ENCODE data around the gene TMEM87A.
A peak's percentile ranks its signal among the peaks of the same experiment; 100 is the strongest.
"Not testable (repeated sequence)": the region's sequence is repeated elsewhere in the genome, so short reads cannot be mapped to it uniquely, and the experiment has no call there.

TMEM87A gene

DNA sequence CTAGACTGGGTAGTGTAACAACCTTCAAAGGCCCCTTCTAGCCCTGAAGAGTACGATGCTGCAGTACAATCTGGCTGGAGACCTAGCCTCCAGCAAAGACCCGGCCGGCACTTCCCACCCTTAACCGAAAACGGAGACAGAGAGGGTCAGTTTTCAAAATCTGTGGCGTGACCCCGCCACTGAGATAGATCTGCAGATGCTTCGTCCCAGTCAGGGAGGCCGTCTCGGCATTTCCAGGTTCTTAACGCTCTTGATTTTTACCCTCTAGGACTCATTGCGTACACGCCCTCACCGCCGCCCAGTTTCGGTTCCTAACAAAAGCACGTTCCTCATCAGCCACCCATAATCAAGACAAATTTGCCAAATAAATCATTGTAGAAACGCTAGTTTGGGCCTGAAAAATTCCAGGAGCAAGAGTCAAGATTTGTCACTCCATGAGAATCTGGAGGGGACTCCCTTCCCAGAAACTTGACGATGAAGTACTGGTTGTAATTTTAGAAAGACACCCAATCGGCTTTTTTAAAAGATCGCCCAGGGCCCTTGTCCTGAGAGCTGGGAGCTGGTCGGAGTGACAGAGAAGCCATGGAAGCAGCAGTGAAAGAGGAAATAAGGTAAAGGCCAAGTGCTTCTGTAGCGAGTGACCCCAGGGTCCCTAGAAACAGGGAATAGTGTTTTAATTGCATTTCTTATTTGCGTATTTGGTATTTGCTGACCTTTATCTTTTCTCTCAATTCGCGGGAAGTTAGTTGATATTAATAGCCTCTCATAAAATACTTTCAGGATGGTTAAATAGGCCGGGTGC lies 868 bp upstream of the TMEM87A start:
- DNase-seq (ENCODE audit: extremely low read depth in 1 of 2, low read depth in 1 of 2): peak; percentile 16 to 43

DNA sequence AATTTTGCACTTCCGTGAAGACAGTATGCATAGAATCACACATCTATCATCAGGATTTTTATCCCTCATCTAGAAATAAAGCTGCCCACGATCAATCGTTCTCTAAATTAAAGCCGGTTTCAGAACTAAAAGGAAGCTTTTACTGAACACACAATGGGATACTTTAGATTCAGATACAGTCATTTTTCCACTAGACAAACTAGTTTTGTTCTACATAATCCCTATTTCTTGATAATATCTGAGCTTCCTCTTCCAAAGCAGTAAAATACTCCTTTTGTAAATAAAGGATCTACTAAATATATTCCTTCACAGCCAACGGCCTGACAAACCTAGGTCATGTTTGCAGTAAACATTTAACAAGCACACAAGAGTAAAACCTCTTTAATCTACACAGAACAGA lies 2.2 kb downstream of the TMEM87A start:
- no peak for DNase-seq (ENCODE audit: extremely low read depth in 1 of 2, low read depth in 1 of 2)

DNA sequence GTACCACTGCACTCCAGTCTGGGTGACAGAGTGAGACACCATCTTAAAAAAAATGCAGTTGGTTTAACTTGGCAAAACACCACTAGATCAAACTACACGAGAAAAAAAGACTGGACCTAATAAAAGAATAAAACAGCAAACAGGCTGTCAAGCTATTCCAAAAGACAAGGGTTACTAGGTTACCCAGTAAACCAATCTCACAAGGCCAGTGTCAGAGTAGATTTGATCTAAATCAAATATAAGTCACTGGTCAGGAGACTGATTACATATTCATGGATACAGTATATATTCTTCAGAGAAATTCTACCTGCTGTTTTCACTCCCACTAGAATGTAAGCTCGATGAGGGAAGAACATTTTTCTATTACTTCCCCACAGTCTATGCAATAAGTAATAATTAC lies 2.7 kb downstream of the TMEM87A start:
- DNase-seq (ENCODE audit: extremely low read depth in 1 of 2, low read depth in 1 of 2): no peak

DNA sequence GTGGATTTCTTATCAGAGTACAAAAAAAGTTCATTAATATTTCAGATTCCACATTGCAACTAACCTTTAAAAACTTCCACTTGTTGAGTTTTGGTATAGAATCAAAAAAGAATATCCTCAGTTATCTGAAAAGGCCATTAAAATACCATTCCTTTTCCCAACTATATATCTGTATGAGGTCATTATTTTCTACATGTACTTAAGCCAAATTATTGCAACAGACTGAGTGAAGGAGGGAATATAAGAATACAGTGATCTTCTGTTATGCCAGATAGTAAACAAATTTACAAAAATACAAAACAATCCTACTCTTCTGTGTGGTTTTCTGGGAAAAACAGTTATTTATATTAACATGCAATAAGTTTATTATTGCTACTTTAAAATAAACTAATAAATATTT lies 5.9 kb downstream of the TMEM87A start:
- DNase-seq (ENCODE audit: extremely low read depth in 1 of 2, low read depth in 1 of 2): no peak

DNA sequence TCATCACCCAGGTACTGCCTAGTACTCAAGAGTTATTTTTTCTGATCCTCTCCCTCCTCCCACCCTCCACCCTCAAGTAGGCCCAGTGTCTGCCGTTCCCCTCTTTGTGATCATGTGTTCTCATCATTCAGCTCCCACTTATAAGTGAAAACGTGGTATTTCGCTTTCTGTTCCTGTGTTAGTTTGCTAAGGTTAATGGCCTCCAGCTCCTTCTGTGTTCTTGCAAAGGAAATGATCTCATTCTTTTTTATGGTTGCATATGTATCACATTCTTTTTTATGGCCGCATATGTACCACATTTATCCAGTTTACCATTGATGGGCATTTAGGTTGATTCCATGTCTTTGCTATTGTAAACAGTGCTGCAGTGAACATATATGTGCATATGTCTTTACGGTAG lies 8.4 kb downstream of the TMEM87A start:
- no peak for DNase-seq (ENCODE audit: extremely low read depth in 1 of 2, low read depth in 1 of 2)

DNA sequence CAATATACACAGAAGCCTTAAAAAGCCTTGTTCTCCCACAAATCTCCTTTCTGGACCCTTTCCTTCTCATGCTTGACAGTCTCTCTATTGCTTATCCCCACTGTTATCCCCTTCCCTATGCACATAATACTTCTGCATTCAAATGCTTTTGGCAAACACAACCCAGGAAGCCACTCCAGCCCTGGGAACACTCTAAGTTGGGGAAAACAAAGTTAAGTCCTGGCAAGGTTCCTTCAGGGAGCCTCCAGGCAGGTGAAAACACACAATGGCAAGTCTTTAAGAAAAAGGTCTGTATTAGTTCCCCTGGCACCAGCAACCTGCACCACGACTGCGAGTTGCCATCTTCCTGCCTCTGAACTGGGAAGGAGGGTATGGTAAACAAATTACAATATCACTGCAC lies 19.9 kb downstream of the TMEM87A start:
- no peak for DNase-seq (ENCODE audit: extremely low read depth in 1 of 2, low read depth in 1 of 2)

DNA sequence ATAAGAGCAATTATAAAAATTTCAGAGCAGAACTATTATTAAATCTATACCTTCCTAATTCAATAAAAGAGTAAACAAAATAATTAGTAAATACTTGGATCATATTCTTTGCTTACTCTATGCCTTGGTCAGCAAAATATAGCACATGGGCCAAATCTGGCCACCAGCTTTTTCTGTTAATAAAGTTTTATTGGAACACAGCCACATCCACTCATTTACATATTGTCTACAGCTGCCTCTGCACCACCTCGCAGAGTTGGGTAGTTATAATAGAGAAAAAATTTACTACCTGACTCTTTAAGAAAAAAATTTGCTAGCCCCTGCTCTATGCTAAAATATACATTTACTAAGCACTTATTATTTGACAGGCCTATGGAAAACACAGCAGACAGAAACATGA lies 32.4 kb downstream of the TMEM87A start:
- no peak for DNase-seq (ENCODE audit: extremely low read depth in 1 of 2, low read depth in 1 of 2)

DNA sequence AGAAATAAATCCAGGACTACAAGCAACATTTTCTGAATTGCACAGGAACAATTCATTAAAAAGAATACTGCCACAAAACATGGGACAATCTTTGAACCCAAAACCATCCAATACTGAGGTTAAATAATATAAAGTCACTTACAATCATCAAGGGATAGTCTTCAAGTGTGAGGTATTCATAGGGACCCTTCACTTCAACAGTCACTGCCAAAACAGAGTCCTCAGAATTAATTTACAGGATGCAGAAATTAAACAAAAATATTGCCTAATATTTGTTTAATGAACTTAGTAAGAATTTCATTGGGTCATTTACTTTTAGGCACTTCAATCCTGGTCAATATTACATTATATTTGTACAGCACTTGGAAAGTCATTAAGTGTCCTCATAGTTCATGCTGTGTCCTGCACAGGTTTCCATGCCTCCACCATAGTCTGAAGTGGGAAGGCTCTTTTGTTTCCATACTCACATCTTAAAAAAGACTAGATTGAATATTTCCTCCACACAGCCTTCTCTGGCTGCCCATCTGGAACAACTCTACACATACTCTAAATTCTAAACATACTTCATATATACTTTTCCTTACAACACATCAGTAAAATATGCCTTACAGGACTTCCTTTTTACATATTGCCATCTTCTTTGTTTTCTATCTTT lies 33.6 kb downstream of the TMEM87A start:
- DNase-seq (ENCODE audit: extremely low read depth in 1 of 2, low read depth in 1 of 2): no peak

DNA sequence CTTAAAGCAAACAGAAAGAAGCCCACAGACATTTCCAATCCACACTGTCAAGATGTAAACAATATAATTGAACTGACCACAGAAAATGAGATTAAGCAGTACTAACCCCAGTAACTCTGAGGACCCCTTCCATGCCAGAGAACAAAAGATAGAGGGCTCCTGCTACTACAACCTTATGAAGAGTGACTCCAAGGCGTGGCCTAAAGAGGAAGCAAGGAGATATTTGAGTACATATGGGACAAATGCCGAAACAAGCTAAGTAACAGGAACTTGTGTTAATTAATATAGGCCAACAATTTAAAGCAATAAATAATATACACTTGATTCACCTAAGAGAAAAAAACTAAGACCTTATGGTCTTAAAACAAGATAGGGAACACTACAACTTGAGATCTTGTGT lies 40.1 kb downstream of the TMEM87A start:
- no peak for DNase-seq (ENCODE audit: extremely low read depth in 1 of 2, low read depth in 1 of 2)

DNA sequence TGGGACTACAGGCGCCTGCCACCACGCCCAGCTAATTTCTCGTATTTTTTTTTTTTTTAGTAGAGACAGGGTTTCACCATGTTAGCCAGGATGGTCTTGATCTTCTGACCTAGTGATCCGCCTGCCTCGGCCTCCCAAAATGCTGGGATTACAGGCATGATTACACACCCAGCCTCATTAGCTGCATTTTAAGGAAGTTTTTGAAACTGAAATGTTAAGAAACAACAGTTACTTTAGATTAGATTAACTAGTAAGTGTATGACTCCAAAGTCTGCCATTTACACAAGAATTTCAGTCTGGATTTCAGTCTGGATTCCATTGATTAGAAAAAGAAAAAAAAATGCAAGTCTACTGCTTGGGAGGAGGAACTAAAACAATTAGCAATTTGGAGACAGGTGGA lies 40.6 kb downstream of the TMEM87A start:
- DNase-seq (ENCODE audit: extremely low read depth in 1 of 2, low read depth in 1 of 2): no peak

DNA sequence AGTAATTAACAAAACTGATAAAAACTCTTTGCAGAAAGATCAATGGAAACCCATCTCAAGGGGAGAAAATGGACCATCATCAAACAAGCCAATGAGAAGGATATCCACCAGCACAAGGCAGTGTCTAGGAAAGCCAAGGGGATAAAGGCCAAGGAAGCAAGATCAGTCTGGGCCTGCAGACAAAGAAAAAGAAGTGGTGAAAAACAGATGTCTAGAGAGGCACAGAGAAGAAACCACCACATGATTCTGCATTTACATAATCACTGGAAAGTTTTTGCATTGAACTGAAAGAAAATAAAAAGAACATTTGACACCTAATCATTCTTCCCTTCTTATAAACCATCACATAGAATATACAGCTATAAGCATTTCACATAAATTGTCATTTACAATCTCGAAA lies 42.1 kb downstream of the TMEM87A start:
- no peak for DNase-seq (ENCODE audit: extremely low read depth in 1 of 2, low read depth in 1 of 2)

DNA sequence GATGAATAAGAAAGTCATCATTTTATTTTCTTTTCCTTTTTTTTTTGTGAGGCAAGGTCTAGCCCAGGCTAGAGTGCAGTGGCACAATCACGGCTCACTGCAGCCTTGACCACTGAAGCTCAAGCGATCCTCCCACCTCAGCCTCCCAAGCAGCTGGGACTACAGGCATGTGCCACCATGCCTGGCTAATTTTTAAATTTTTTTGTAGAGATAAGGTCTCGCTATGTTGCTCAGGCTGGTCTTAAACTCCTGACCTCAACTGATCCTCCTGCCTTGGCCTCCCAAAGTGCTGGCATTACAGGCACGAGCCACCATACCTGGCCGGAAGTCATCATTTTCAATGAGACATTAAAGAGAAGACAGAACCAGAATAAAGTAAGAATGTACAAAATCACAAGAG lies 44.3 kb downstream of the TMEM87A start:
- not testable (repeated sequence) for DNase-seq (ENCODE audit: extremely low read depth in 1 of 2, low read depth in 1 of 2)

DNA sequence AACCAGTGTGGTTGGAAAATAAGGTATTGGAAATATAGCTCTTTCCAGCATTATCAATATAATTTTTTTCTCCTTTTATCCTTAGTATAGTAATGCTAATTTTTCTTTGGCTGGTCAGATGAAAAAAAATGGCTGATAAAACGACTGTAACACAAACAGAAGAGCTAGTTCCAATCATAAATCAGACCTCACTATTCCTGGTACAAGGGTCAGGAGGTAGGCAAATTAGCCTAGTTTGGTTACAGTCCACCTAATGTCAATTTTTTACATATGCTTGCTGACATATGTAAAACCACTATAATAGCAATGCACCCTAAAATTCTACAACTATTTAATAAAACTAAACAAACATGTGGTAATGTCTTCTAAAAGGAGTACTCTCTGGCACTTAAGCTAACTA lies 45.2 kb downstream of the TMEM87A start:
- DNase-seq (ENCODE audit: extremely low read depth in 1 of 2, low read depth in 1 of 2): no peak

DNA sequence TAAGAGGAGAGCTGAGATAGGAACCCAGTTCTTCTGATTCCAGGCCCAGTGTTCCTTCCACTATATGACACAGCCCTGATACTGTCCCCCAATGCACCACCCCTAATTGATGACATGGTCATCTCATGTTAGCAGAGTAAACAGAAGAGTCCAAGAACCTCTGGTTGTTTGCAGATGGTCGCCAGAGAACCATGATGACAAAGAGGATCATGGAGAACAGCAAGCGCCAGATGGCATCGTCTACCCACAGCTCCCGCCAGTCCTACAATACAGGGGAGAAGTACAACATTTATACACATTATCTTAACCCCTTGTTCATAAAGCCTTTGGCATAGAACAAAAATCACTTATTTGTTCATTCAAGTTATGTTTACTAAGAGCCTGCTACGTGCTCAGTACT lies 46.6 kb downstream of the TMEM87A start:
- DNase-seq (ENCODE audit: extremely low read depth in 1 of 2, low read depth in 1 of 2): no peak

DNA sequence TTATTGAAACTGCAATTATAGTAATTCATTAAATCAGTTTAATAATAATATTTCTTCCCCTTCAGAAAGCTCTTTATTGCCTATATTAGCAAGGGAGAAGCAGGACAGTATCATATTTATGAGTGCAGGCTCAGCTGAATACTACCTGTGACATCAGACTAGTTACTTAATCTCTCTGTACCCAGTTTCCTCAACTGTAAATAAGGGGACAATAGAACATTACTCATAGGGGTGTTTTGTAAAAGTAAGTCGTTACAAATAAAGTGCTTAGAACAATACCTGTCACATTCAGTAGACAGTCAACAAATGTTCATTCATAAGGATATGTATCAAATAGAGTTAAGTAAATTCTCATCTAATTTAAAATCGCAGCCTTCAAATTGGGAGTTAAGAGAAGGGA lies 53.0 kb downstream of the TMEM87A start:
- DNase-seq (ENCODE audit: extremely low read depth in 1 of 2, low read depth in 1 of 2): no peak

DNA sequence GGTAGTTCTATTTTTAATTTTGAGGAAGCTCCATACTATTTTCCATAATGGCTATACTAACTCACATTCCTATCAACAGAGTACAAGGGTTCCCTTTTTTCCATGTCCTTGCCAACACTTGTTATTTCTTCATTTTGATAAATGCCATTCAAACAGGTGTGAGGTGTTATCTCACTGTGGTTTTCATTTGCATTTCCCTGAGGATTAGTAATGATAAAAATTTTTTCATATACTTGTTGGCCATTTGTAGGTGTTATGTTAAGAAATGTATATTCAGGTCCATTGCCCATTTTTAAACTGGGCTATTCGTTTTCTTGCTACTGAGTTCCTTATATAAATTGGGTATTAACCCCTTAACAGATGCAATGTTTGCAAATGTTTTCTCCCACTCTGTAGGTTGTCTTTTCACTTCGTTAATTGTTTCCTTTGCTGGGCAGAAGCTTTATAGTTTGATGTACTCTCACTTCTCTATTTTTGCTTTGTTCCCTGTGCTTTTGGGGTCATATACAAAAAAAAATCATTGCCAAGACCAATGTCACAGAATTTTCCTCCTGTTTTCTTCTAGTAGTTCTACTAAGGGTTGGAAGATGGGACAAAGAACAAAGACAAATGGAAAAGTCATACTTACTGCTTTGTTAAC lies 54.2 kb downstream of the TMEM87A start:
- no peak for DNase-seq (ENCODE audit: extremely low read depth in 1 of 2, low read depth in 1 of 2)

DNA sequence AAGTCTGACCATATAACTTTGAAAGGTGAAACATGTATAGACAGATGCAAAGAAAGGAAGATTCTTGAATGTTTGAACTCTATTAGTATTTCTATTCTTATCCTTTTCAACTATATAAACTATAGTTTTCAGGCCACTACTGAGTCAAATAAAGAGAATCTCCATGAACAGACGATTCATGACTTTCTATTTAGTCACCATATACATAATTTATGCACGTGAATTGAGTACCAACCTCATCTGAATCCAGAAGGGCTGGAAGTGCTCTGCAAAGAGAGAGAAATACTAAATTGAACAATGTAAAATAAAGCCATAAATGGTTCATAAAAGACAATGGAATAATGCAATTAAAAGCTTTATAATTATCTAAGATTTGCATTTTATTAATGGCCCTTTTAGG lies 55.7 kb downstream of the TMEM87A start:
- no peak for DNase-seq (ENCODE audit: extremely low read depth in 1 of 2, low read depth in 1 of 2)

DNA sequence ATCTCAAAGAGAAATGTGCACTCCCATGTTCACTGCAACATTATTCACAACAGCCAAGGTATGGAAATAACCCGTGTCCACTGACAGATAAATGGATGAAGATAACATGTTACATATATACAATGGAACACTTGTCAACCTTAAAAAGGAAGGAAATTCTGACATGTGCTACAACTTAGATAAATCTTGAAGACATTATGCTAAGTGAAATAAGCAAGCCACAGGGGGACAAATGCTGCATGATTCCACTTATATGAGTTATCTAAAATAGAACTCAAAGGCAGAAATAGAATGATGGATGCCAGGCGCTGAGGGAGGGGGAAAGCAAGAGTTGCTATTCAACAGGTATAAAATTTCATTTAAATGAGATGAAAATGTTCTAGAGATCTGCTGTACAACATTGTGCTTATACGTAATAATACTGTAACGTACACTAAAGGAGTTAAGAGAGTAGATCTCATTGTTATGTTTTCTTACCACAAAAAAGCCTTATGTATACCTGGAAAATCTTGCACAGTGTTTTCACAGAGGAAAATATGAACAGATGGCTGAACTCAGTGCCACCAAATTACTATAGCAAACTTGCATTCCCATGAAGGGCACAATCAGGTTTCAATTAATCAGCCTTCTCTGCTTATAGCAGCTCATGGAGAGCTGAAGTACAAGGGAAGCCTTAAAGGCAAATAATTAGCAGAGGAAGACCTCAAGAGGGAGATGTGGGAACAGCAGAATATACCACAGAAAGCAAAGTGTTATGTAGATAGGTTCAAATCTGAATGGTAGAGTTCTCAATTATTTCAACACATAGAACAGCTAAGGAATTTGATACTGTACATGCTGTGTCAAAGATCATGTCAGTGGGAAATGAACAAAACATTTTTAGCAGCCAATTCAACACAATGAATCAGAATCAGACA lies 57.1 kb downstream of the TMEM87A start:
- no peak for DNase-seq (ENCODE audit: extremely low read depth in 1 of 2, low read depth in 1 of 2)

DNA sequence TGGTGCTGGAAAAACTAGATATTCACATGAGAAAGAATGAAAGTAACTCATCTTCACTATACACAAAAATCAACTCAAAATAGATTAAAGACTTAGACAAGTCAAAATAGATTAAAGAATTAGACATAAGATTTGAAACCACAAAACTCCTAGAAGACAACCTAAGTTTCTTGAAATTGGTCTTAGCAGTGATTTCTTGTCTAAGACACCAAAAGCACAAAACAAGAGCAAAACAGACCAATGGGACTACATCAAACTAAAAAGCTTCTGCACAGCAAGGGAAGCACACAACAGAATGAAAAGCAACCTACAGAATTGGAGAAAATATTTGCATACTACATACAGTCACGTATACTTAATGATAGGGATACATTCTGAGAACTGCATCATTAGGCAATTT lies 58.6 kb downstream of the TMEM87A start:
- DNase-seq (ENCODE audit: extremely low read depth in 1 of 2, low read depth in 1 of 2): no peak

DNA sequence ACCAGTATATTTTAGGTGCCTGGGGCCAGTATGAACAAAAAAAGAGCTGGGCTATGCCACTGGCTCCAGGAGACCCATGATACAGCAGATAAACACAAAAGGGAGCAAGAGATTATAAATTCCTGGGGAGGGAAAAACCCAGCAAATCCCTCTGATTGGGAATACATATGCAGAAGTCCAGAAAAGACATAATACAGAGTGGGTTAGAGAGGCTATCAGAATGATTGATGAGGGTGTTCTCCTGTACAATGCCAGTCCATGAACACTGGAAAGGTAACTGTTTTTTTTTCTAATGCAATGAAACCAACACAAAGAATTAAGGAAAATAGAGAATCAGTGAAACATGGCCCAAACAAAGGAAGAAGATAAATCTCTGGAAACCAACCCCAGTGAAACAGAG lies 59.7 kb downstream of the TMEM87A start:
- no peak for DNase-seq (ENCODE audit: extremely low read depth in 1 of 2, low read depth in 1 of 2)

DNA sequence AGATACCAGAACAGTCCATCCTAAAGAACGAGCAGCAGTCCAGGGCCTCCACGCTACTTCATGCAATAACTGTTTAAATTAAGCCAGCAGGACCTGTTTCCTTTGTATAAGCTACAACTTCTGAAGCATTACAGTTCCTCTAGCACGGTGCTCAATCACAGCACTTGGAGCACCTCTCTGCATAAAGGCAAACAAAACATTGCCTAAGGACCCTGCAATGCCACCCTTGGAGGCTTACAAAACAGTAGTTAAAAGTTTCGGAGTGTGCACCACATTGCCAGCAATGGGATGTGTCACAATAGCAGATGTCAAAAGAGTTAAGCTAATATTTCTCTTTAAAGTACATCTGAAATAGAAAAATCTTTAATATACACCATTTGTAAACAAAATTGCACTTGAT lies 62.5 kb downstream of the TMEM87A start:
- DNase-seq (ENCODE audit: extremely low read depth in 1 of 2, low read depth in 1 of 2): no peak
